Epithelial cell of prostate (primary cell): ENCODE results near the gene ZG16B.

Experiments used
- DNase-seq: peaks from one replicate; pipeline ENCODE4 v3.0.0-alpha.2; 2011; ENCODE audit warnings: low read depth, low spot score
- H3K27ac ChIP-seq: fragments of 450-650 bp; 2 replicates; pipeline ENCODE4 v1.5.1; 2017; ENCODE audit warnings: mild to moderate bottlenecking

The ZG16B gene

DNA sequence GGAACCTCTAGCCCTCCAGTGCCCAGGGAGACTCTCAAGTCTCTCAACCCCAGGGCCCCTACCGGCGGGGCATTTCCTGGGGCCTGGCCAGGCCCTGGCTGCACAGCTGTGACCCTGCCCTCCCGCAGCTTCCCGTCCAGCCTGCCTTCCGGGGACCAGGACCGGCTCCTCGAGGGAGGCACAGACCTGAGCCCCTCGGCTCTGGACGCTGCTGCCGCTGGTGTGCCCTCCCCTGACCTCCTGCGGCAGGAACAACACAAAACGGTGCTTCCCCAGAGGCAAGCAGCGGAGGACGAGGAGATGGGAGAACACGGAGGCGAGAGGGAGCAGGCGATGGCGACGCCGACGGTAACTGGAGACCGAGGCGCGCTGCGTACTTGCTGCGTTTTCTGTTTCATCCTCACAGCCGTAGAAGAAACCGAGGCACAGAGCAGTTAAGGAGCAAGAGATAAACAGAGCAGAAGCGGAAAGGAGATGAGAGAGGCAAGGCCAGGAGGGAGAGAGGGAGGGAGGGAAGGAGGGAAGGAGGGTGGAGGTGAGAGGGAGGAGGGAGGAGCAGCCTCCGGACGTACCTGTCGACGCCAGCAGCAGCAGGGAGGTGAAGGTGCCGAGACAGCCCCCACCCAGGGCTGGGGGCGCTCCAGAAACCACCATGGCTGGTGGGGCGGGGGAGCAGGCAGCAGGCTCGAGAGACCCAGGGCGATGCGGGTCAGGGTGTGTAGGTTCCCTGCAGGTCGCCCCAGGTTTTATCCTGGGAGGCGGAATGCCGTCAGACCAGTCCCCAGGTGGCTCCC, 27.5 kb downstream of the ZG16B start, which contains the start of gene PRSS22:
Gene PRSS22 (minus strand): TSS at position 720 of the 794 bp plus-strand sequence. CDS start 66 bp downstream, at position 654.
- DNase-seq = no peak
- H3K27ac ChIP-seq = peak within 1 kb of the TSS; percentile 74

DNA sequence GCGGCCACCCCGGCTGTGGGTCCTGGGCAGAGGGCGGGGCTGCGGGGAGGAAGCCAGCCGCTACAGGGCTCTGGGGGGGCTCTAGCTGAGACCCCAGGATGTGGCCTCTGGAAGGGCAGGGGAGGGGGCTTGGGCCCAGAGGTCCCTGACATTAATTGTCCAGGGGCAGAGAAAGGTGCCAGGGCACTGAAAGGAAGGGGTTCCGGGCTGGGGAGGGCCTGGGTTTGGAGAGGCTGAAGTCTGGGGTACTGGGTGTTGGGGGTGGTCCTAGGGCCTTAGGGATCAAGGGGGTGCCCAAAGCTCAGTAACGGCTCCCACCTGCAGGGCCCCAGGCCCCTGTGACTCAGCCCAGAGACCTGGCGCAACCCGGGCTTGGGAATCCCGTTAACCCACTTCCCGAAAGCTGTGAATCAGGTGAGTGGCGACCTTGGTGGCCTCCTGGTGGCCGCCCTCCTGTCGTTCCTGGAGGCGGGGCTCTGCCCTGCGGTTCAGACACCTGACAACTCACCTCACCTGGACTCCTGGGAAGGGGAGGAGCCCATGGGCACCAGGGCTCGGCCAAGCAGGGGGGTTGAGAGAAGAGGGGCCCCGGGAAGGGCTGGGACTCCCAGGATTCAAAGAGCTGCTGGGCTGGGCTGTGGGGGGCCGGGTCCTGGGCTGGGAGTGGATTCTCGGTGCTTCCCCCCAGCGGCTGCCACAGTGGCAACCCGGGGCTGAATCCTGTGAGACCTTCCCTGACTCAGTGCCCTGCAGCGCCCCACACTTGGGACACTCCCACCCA, 28.3 kb downstream of the ZG16B start:
- no peak for DNase-seq
- H3K27ac ChIP-seq = peak overlapping the region; percentile 74

DNA sequence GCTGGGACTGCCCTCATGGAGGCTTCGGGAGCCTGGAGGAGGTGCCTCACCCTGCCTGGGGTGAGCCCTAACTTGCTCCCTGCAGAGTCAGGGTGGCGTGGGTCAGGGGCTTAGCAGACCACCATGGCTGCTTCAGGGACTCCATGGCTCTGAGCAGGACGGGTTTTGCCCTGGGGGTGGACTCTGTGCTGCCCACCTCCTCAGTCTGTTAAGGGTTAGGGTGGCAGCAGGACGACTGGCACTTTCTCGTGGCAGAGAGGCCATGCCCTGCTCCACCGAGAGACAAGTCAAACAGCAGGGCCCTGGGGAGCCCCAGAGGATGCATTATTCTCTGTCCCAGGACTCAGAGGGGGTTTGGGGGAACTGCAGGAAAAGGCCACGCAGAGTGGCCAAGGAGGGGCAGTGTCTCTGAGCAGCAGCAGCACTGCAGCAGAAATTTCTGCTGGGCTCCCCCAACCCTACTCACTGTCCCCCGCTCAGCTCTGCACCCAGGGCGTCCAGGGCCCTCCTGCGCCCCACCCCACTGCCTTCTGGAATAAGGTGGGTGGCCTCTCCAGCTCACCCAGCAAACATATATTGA, 29.7 kb downstream of the ZG16B start:
- H3K27ac ChIP-seq = no peak overlapping the region
- DNase-seq = no peak

DNA sequence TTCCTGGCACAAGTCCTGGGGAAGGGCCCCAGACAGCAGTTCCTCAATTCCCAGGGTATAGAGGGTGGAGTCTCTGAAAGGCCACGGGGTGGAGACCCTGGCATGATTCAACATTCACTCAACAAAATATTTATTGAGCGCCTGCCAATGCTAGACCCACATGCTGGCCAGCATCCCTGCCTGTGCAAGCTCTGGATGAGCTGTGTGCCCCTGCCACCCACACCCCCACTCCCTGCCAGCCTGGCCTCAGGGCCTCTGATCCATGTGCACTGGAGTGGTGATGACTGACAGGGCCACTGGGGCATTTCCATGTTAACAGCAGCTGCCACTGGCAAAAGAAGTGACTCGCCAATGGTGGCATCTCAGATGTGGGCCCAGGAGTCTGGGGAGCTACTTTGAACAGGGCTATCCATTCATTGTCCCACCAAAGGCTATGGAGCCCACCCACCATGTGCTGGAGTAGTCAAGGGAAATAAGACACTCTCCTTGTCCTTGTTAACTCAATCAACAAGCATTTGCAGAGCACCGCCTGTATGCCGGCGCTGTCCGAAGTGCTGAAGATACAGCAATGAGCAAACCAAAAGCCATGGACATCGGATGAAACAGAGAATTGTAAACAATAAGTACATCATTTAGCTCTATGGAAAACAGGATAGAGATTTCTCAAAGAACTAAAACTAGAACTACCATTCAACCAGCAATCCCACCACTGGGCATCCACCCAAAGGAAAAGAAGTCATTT, 30.9 kb downstream of the ZG16B start:
- H3K27ac ChIP-seq = no peak overlapping the region
- DNase-seq = no peak

DNA sequence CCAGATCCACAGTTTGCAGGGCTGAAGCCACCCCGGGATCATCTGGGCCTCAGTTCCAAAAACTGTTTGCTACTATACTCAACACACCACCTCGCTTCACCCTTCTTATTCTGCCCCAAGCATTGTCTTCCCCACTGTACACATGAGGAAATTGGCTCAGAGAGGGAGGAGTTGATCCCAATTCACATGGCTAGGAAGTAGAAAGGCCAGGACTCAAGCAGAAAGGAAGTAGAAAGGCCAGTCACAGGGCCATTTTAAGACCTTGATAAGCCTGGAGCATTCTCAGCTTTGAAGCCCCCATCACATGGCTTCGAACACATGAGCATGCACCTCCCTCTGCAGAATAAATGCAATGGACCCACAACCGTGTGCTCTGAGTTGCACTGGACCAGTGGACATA, 35.5 kb downstream of the ZG16B start:
- H3K27ac ChIP-seq = no peak overlapping the region
- no peak for DNase-seq

DNA sequence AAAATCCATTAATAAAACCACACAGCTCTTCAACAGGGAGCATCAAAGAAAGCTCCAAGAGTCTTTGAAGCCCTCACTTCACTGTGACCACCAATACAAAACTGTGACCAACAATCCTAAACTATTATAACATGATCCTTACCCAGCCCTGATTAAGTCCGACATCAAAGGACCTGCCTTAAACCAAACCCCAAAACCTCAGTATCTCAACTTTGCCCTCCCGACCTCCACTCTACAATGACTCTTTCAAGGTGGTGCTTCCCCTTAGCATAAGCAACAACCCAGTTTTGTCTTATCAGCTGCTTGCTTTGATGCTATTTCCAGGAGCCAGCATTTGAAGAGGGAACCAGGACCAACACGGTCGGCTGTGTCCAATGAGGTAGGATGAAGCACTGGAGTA, 36.3 kb downstream of the ZG16B start:
- H3K27ac ChIP-seq = no peak overlapping the region
- no peak for DNase-seq

DNA sequence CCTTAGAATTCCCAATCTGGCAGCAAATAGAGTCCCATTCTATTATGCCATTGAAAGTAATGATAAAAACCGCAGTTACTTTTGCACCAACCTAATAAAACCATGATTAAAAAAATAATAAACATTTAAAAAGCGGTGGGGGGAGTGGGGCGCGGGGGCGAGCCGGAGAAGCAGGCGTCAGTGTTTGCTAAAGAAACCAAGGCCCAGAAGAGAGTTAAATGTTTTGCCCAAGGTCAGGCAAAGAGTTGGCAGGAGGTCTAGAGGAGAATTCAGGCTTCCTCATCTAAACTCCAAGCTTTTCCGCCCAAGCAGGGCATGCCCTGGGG, 37.5 kb downstream of the ZG16B start:
- no peak for DNase-seq
- peak overlapping the region; percentile 91 for H3K27ac ChIP-seq

DNA sequence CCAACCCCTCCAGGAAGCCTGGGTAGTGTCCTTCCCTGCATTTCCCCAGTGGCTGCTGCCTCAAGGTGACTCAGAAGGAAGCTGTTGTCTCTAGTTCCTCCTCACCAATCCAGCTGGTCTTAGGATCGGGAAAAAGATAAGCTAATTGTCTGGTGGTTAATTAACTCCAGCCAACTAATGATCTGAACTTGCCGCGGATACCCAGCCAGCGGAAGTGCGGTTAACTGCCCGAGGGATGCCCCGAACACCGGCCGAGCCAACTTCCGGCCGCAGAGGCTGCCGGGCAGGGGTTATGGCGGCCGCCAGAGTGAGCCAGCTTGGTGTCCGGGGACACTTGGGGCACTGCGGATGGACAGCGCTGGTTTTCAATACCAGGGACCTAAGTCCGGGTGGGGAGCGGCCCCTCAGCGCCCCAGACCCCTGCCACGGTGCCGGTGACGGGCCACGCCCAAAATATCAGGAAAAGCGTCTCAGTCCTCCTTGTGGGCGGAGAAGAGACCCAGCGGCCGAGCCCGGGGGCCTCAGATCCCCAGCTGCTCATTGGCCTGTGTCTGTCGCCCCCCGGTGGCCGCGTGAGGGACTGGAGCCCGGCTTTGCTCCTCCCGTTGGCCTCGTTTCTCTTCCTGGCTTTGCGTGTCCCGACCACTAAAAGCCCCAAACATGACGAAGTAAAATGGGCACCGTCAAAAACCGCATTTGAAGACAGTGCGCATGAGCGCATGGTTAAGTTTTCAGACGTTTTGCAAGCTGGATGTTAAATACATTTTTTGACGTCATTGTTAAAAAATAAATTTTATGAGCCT, 38.1 kb downstream of the ZG16B start:
- DNase-seq = peak; percentile 46

DNA sequence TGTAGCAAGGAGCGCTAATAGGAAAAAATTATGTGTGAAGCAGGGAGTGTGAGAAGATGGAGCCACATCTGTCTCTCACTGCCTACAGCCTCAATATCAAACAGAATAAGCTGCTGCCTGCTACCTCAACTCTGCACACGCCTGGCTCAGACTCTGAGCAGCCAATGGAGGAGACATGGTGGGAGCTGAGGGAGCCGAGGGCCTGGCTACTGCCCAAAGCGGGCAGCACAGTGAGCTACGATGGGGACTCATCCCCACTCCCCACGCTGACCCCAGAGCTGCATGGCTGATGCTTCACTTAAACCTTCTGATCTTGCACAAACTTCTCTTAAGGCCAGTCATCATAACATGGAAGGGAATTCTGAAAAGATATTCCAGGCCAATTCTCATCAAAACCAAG, 41.8 kb downstream of the ZG16B start:
- no peak overlapping the region for H3K27ac ChIP-seq
- DNase-seq = no peak

More for the DNA sequence above, 38.1 kb downstream of the ZG16B start:
- peak overlapping the region; percentile 91 for H3K27ac ChIP-seq

DNA sequence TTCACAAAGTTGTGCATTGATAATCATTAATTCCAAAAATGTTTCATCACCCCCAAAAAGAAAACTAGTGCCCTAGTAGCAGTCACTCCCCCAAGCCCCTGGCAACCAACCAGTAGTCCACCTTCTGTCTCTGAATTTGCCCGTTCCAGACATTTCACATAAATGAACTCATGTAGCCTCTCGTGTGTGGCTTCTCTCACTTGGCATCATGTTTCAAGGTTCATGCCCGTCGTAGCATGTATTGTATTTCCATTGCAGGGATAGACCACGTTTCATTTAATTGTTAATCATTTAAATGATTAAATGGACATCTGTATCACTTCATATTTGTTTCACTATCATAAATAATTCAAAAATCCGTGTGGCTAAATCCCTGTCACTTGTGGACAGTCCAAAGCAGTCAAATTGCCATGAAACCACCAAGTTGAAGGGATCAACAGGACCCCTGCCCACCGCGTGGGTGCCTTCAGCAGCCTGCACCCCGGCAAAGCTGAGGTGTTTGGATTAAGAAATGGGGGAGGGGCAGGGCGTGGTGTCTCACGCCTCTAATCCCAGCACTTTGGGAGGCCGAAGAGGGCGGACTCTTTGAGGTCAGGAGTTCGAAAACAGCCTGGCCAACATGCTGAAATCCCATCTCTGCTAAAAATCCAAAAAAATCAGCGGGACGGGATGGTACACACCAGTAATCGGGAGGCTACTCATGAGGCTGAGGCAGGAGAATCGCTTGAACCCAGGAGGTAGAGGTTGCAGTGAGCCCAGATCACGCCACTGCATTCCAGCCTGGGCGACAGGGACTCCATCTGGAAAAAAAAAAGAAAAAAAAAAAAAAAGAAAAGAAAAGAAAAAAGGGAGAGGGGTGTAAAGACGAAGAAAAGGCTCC, 44.2 kb downstream of the ZG16B start:
- no peak overlapping the region for H3K27ac ChIP-seq
- no peak for DNase-seq

DNA sequence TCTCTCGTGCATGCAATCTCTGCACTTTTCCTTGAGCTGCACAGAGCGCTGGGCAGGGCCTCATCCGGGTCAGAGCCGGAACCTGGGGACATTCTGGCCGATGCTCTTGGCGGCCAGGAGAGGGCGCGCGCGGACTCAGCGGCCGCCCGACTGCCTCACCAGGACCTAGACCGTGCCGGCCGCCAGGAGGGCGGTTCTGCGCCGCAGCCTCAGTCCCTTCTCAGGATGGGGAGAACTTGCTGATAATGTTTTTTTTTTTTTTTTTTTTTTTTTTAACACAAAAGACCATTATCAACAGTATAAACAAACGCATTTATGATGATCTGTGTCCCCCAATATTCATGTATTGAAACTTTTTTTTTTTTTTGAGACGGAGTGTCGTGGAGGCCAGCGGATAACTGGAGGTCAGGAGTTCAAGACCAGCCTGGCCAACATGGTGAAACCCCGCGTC, 44.8 kb downstream of the ZG16B start:
- DNase-seq = no peak
- no peak overlapping the region for H3K27ac ChIP-seq

DNA sequence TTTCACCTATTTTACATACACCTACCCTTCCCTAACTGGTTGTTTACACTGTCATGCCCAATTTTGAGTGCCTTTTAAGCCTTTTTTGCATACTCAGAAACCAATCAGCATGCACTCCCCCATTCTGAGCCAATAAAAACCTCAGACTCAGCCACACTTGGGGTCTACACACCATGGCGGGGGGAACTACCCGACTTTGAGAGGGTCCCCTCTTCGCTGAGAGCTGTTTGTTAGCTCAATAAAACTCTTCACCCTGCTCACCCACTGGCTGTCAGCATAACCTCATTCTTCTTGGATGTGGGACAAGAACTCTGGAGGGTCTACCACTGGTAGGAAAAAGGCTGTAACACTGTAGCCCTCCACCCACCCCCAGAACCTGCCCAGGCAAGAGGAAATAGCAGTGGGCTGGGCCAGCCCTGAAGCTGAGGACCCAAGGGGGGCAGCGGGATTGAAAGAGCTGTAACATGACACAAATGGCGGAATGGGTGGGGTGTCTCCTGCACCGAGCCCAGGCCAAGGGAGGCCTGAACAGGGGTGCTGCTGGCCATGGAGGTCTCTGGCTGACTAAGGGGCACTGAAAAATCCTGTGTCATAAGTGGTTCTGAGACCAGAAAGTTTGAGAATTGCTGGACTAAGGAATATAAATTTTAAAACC, 49.9 kb downstream of the ZG16B start:
- H3K27ac ChIP-seq = no peak overlapping the region
- DNase-seq = no peak
